AG04450 (cell line): ENCODE measurements around the gene ATXN7L3B. TPM values are rescaled to one million over a fixed set of nuclear protein-coding genes. Genes with fewer than 3 reads are reported as not detected.
"Not testable (repeated sequence)": the region's sequence is repeated elsewhere in the genome, so short reads cannot be mapped to it uniquely, and the experiment has no call there.

ENCODE experiments used
- CTCF ChIA-PET: fragments of 300-600, 350-600 bp; formaldehyde crosslinking; extraction: SDS; loops from one replicate; lab custom pipeline; 2022; ENCODE audit warnings: antibody characterized with exemption, inconsistent platforms; lab: Charles Lee
- POLR2A ChIA-PET: fragments of 350-600 bp; formaldehyde crosslinking; extraction: SDS; loops from one replicate; lab custom pipeline; 2021; ENCODE audit warnings: antibody characterized with exemption, inconsistent platforms; lab: Yijun Ruan, JAX
- DNase-seq: peaks from one replicate; pipeline ENCODE4 v3.0.0-alpha.2; 2011; ENCODE audit warnings: low read depth, low spot score
- H3K27ac ChIP-seq: one replicate; pipeline ENCODE4 v1.5.1; 2012; ENCODE audit warnings: low read depth, low read length, control low read depth
- H3K27me3 ChIP-seq: one replicate; pipeline ENCODE4 v1.6.0; 2012; ENCODE audit warnings: low read length; ENCODE audit not compliant: control insufficient read depth, insufficient read depth
- H3K4me3 ChIP-seq: 2 replicates; pipeline ENCODE4 v1.5.1; 2011; ENCODE audit warnings: mild to moderate bottlenecking, low read depth, low read length, control low read depth
- H3K9me3 ChIP-seq: 2 replicates; pipeline ENCODE4 v1.5.1; 2012; ENCODE audit warnings: low read length; ENCODE audit not compliant: control insufficient read depth, insufficient read depth
- polyA plus RNA-seq: library from polyadenylated mRNA; depleted of rRNA; stranded (reverse); fragments of >200 nt; gene quantifications from 2 replicates; pipeline ENCODE4 v1.2.3, GENCODE V29; 2011
- TF ChIP-seq, protein P1 (sequence below): IDR thresholded peaks from 2 replicates; pipeline ENCODE4 v1.5.1; 2011; ENCODE audit warnings: low read depth, low read length, control low read depth, inconsistent platforms

ATXN7L3B gene
- polyA plus RNA-seq, 1 experiment, result 37.3 TPM

DNA sequence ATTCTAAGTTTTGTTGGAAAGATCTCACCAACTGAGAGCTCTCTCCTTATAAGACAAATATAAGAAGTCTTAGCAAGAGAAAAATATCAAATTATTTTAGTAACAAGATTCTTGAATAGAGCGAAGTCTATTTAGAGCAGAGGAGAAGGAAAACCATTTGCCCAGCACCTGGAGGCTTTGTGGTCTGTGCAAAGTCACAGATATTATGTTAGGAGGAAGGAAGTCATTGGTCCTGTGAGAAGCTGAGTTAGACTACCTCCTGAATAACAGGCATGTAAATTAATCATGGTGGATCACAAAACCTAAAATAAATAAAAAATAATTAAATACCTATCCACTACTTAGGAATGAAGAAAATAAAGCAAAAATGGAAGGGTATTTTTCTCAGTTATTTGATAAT, 38.4 kb upstream of the ATXN7L3B start:
- TF ChIP-seq, protein P1, sequence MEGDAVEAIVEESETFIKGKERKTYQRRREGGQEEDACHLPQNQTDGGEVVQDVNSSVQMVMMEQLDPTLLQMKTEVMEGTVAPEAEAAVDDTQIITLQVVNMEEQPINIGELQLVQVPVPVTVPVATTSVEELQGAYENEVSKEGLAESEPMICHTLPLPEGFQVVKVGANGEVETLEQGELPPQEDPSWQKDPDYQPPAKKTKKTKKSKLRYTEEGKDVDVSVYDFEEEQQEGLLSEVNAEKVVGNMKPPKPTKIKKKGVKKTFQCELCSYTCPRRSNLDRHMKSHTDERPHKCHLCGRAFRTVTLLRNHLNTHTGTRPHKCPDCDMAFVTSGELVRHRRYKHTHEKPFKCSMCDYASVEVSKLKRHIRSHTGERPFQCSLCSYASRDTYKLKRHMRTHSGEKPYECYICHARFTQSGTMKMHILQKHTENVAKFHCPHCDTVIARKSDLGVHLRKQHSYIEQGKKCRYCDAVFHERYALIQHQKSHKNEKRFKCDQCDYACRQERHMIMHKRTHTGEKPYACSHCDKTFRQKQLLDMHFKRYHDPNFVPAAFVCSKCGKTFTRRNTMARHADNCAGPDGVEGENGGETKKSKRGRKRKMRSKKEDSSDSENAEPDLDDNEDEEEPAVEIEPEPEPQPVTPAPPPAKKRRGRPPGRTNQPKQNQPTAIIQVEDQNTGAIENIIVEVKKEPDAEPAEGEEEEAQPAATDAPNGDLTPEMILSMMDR, result no peak
- DNase-seq, result no peak
- POLR2A ChIA-PET, result no interaction called here
- H3K27ac ChIP-seq, result no peak overlapping the region
- H3K9me3 ChIP-seq, result no peaks in the 10 kb centered on the region
- H3K4me3 ChIP-seq, result no peak overlapping the region
- CTCF ChIA-PET, result no interaction called here
- no peaks in the 10 kb centered on the region for H3K27me3 ChIP-seq

DNA sequence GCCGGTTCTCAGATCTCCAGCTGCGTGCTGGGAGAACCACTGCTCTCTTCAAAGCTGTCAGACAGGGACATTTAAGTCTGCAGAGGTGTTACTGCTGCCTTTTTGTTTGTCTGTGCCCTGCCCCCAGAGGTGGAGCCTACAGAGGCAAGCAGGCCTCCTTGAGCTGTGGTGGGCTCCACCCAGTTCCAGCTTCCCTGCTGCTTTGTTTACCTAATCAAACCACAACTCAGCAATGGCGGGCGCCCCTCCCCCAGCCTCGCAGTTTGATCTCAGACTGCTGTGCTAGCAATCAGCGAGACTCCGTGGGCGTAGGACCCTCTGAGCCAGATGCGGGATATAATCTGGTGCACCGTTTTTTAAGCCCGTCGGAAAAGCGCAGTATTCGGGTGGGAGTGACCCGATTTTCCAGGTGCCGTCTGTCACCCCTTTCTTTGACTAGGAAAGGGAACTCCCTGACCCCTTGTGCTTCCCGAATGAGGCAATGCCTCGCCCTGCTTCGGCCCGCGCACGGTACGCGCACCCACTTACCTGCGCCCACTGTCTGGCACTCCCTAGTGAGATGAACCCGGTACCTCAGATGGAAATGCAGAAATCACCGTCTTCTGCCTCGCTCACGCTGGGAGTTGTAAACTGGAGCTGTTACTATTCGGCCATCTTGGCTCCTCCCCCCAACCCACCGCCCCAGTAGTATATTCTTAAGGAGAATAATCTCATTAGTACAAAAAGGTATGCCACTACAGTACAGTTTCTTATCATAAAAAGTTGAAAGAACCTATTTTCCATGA, 28.6 kb upstream of the ATXN7L3B start:
- H3K4me3 ChIP-seq, POLR2A ChIA-PET, DNase-seq, CTCF ChIA-PET, H3K9me3 ChIP-seq, H3K27ac ChIP-seq, H3K27me3 ChIP-seq: not testable (repeated sequence)

DNA sequence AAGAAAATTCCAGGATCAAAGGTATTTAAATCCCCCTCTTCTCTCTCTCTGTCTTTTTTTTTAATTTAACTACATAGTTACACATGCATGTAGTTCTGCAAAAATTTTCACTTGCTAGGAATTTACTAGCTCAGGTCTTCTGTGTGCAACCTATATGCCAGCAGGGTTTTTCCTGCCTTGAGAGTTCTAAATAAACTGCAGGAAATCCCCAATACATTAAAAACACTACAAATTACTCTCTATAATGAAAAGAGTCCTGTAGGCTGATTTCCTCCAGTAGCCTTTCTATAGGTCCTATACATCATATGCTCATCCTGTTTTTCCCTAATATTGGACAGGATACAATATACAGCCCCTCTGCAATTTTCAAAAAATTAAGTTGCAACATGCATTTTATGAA, 27.7 kb upstream of the ATXN7L3B start:
- H3K9me3 ChIP-seq, result no peaks in the 10 kb centered on the region; the same call in 1 of the 2 replicates
- ChIA-PET POLR2A (no interaction called here), CTCF (no interaction called here)
- TF ChIP-seq, protein P1, result no peak
- H3K27me3 ChIP-seq, result no peaks in the 10 kb centered on the region
- H3K27ac ChIP-seq, result no peak overlapping the region
- H3K4me3 ChIP-seq, result no peak overlapping the region
- no peak for DNase-seq

DNA sequence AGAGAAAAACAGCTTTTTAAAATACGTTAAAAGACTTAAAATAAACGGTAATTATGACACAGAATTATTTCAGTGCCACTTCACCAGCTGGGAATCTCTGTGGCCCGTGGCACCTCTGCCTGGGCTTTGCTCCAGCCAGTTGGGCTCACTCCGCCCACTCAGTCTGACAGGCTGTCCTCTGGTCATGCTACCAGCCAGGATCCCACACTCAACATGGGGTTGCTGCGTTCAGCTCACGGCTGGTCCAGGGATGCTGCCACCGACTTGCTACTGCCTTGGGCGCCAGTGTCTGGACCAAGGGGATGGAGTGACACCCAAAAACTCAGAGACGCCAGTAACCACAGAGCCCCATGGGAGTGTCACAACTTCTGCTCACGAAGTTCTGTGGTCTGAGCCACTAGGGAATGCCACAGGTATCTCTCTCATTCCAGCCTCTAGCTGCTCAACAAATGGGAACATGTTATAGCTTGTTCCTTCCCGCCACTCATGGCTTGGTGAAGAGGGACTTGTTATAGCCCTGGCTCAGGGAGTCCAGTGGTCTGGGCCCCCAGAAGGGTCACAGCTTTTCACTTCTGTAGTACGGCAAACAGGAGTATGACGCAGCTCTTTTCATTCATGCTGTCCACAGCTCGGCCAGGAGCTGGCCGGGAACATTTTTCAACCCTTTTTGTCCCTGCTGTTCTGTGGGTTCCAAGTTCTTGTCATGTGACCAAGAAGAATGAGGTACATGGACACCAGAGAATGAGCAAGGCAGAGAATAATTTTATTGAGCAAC, 23.4 kb upstream of the ATXN7L3B start:
- CTCF ChIA-PET, result no interaction called here
- Histone ChIP-seq H3K4me3 (no peak overlapping the region), H3K9me3 (no peaks in the 10 kb centered on the region; the same call in 1 of the 2 replicates), H3K27ac (no peak overlapping the region), H3K27me3 (no peaks in the 10 kb centered on the region)
- no peak for DNase-seq
- POLR2A ChIA-PET, result no interaction called here
- TF ChIP-seq, protein P1, result no peak

DNA sequence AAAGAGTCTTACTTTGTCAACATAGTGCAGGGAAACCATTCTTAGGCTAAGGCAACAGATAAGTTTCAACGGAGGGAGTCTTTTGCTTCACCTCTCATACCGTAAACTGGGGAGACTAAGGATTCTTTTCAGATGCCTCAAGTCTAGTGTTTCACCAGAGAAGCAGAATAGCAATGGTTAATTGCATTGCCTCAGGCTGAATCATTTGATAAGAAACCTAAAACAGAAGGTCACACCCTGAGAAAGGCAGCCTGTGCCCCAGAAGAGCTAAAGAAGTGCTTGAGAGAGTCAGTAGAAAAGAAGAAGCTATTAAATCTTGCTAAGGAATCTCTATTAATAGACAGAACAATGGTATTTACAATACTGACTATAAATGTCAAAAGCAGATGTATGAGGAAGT, 21.8 kb upstream of the ATXN7L3B start:
- TF ChIP-seq, protein P1, result no peak
- POLR2A ChIA-PET, result no interaction called here
- Histone ChIP-seq H3K4me3 (no peak overlapping the region), H3K27me3 (no peaks in the 10 kb centered on the region), H3K9me3 (no peaks in the 10 kb centered on the region; the same call in 1 of the 2 replicates), H3K27ac (no peak overlapping the region)
- no peak for DNase-seq
- CTCF ChIA-PET, result no interaction called here
